Measurements from ENCODE around the gene NTN4.
"Not testable (repeated sequence)": the region's sequence is repeated elsewhere in the genome, so short reads cannot be mapped to it uniquely, and the experiment has no call there.

The NTN4 gene

GRCh38 chr12:95709152-95709551 lies 81.4 kb downstream of the NTN4 start:
- no peak for DNase-seq (ENCODE audit: low read depth)

GRCh38 chr12:95705143-95705542 lies 85.4 kb downstream of the NTN4 start:
- no peak for DNase-seq (ENCODE audit: low read depth)

GRCh38 chr12:95703986-95704385 lies 86.6 kb downstream of the NTN4 start:
- DNase-seq (ENCODE audit: low read depth) = no peak

GRCh38 chr12:95701722-95702418 lies 88.7 kb downstream of the NTN4 start:
- DNase-seq (ENCODE audit: low read depth) = no peak

DNA sequence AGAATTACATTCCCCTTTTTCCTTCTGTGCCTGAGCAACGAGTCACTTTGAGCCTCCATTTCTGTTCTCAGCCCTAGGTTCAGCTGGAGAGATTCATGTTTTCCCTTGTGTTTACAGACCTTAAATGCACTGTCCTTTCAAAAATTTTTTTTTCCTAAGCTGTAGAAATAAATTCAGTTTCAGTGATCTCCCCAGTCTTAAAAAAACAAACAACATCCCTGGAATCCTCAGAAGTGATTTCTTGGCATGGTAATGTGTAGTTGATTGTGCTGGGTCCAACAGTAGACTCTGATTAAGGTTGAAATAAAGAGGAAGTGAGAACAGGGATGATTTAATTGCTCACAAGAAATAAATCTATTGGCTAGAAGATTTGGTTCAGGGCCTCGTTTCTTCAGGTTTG lies 89.3 kb downstream of the NTN4 start:
- peak; percentile 81 for DNase-seq (ENCODE audit: low read depth)

DNA sequence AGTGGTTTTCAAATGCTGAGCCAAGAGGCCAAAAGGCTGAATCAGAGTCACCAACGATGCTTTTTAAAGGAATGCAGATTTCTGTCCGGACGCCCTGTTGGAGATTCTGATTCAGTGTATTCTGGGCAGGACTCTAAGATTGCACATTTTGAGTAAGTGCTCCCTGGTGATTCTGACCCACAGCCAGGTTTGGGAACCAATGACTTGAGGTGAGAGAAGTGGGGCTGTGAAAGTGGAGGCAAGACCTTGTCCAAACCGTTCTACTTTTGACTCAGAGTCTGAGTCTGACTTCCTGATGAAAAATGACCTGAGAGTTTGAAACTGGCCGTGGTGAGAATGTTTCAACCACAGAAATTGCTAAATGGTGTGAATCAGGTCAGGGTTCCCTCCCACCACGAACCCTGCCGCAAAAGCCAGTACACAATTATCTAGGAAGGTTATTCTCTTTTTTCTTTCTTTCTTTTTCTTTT lies 90.2 kb downstream of the NTN4 start:
- peak; percentile 97 for DNase-seq (ENCODE audit: low read depth)

DNA sequence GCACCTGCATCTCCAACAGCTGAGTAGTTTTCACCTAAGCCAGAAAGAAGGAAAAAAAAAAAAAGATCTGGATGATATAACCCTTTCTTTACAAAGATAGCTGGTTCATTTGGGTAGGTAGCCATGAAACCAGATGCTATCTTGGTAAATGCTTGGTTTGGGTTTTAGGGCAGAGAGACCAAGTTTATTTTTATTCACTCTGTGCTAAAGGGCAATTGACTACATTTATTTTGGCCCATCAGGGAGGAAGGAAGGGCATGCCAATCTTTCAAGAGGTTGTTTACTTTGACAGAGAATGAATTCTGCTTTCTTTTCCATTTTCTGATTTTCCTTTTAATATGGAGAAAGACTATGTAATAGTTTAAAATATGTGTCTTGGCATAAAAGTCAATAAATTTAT lies 91.0 kb downstream of the NTN4 start:
- no peak for DNase-seq (ENCODE audit: low read depth)

GRCh38 chr12:95694136-95694535 lies 96.4 kb downstream of the NTN4 start:
- DNase-seq (ENCODE audit: low read depth) = no peak

DNA sequence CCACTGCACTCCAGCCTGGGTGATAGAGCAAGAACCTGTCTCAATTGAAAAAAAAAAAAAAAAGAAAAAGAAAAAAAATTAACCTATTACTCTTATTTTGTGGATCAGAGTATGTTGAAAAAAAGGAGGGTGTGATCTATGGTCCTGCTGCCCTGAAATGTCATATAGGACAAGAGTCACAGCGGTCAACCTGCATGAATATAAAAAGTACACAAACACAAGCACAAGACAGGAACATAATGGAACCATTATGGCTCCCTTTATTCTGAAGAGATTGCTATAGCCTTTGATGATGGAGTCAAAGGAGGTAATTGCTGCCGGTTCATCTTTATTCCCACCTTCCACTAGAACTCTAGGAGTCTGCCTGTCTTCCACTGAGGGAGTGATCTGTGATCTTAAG lies 96.9 kb downstream of the NTN4 start:
- no peak for DNase-seq (ENCODE audit: low read depth)

DNA sequence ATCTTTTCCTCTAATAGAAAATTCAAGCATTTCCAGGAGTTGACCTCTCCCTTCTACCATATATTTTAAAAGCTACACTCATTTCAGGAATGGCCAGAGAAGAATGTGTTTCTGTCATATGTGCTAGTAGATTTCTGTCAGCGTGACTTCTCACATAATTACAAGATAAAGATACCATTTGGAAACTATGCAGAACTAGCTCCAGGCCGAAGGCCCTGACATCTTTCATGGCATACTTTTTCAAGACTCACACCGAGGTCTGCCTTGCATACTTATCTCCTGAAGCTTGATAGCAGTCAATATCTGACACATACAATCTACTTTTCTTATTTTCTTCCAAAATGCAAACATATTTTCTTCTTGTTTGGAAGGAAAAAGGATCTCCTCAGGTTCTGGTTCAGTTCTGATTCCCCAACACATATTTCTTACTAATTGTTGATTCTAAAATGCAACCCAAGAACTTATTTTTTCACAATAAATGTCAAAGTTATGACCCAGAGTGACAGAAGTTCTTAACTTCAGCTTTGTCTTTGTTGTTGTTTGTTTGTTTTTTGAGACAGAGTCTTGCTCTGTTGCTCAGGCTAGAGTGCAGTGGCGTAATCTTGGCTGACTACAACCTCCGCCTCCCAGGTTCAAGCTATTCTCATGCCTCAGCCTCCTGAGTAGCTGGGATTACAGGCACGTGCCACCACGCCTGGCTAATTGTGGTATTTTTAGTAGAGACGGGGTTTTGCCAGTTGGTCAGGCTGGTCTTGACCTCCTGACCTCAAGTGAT lies 99.5 kb downstream of the NTN4 start:
- DNase-seq (ENCODE audit: low read depth) = peak; percentile 34

GRCh38 chr12:95687937-95688336 lies 102.6 kb downstream of the NTN4 start:
- DNase-seq (ENCODE audit: low read depth) = no peak

DNA sequence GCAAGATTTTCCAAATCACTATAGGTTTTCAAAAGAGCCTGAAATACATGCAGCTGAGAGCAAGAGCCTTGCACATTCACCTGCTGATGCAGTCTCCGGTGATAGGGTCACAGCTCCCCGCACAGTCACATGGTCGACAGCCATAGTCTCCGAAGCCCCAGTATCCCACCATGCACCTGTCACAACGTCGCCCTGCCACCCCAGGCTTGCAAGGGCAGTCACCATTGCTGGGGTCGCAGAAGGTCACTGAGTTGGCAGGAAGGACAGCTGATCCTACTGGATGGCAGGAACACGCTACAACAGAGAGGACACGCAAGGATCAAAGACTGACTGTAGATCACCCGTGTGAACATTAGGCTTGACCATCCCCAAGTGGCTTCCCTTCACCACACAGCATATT lies 107.1 kb downstream of the NTN4 start:
- DNase-seq (ENCODE audit: low read depth) = no peak

DNA sequence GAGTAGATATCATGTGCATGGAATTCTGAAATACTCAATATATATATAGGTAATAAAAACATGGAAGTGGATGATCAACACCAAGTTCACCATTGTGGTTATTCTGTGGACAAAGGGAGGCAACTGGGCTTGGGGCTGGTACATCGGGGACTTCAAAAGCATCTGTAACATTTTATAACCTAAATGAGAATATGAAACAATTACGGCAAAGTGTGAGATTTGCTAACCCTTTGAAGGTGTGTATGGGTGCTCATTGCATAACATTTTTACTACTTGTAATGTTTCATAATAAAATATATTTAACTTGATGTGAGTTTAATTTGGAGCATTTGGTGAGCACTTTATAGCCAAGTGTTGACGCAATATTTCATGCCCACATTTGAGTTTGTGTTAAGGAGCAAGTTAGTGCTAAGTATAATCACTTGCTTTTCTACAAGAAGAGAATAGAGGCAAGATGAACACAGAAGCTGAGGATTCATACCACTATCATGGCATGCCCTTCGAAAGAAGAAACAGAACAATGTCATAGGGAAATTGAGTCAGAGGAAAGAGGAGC lies 109.3 kb downstream of the NTN4 start:
- no peak for DNase-seq (ENCODE audit: low read depth)

DNA sequence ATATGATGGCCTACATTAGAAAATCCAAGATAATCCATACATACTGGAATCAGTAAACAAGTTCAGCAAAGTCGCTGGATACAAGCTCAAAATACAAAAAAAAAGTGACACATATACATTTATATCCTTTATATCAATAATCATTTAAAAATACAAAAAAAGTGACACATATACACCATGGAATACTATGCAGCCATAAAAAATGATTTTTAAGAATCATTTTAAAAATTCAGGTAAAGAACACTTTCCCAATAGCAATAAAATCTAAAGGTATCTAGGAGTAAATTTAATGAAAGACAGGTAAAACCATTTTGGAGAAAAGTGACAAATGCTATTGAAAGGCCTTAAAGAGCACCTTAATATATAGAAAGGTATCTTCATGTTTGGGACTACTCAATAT lies 111.9 kb downstream of the NTN4 start:
- no peak for DNase-seq (ENCODE audit: low read depth)

DNA sequence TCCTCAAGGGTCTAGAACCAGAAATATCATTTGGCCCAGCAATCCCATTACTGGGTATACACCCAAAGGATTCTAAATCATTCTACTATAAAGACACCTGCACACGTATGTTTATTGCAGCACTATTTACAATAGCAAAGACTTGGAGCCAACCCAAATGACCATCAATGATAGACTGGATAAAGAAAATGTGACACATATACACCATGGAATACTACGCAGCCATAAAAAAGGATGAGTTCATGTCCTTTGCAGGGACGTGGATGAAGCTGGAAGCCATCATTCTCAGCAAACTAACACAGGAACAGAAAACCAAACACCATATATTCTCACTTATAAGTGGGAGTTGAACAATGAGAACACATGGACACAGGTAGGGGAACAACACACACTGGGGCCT lies 112.8 kb downstream of the NTN4 start:
- not testable (repeated sequence) for DNase-seq (ENCODE audit: low read depth)

DNA sequence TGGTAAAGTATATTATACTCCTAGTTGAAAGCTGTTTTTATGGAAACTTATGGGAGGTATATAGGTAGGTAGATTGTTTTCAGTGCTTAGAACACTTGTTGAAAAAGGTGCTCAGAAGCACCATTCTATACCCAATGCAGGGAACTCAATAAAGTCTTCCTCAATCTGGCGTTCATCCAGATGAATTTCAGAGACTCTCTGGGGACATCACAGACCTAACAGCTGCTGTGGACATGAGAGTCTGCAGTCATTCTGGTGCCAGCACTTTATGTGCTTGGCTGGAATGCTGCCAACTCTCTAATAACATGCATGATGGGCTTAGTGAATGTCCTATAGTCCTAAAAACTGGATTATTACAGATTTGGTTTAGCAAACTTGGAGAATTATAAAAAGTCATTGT lies 115.9 kb downstream of the NTN4 start:
- peak; percentile 50 for DNase-seq (ENCODE audit: low read depth)

DNA sequence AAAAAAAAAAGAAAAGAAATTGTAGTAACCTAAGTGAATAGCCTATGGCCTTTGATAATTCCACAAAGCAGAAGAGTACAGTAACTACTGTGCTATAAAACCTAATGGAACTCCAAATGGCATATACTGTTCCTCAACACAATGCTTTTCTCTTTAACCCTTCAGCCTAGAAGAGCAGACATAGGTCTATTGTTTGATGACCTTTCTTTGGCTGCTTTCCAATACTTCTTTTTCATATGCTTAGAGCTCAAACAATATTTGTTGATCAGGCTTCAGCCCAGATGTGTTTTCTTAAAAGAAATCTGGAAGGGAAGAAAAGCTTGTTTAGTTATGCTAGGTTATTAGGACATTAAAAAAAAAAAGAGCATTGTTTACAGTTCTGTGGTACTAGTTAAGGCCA lies 116.4 kb downstream of the NTN4 start:
- no peak for DNase-seq (ENCODE audit: low read depth)

GRCh38 chr12:95673576-95673975 lies 117.0 kb downstream of the NTN4 start:
- no peak for DNase-seq (ENCODE audit: low read depth)

- no peak for DNase-seq (ENCODE audit: low read depth)
These were observed 118.4 kb downstream of the NTN4 start for GRCh38 chr12:95672166-95672565.

GRCh38 chr12:95671265-95671664 lies 119.3 kb downstream of the NTN4 start:
- no peak for DNase-seq (ENCODE audit: low read depth)

- no peak for DNase-seq (ENCODE audit: low read depth)
These were observed 127.0 kb downstream of the NTN4 start for GRCh38 chr12:95663525-95663924.

- no peak for DNase-seq (ENCODE audit: low read depth)
These were observed 129.2 kb downstream of the NTN4 start for GRCh38 chr12:95661360-95661759.

- no peak for DNase-seq (ENCODE audit: low read depth)
These were observed 132.2 kb downstream of the NTN4 start for GRCh38 chr12:95658386-95658785.

All from EH (cell line).